Vagina (tissue), 2 donors: ENCODE data around the gene MTNR1B.

Source experiments
- CTCF ChIP-seq, 3 experiments: fragments of 450-650 bp in 2 of 3; fragments of 200-600 bp in 1 of 3; sonication (generic) in 1 of 3; IDR thresholded peaks; one replicate each; pipeline ENCODE4 v1.5.1; 2017 to 2019; ENCODE audit warnings: antibody characterized with exemption in 3 of 3, mild to moderate bottlenecking in 2 of 3, moderate library complexity in 2 of 3
- POLR2A ChIP-seq, 2 donors: fragments of 450-650 bp; IDR thresholded peaks; one replicate each; pipeline ENCODE4 v1.6.1; 2017; ENCODE audit warnings: antibody characterized with exemption in 2 of 2, mild to moderate bottlenecking in 2 of 2, moderate library complexity in 2 of 2

- TF ChIP-seq POLR2A (IDR thresholded peaks at IDR 0.05) (no peak), CTCF (IDR thresholded peaks at IDR 0.05) (no peak)
Observed at GRCh38 chr11:92967867-92968266, 1.6 kb upstream of the MTNR1B start.
